Type B pancreatic cell (in vitro differentiated cells): ENCODE data around the gene FAM131A. TPM values are rescaled to one million over a fixed set of nuclear protein-coding genes. Genes with fewer than 3 reads are reported as not detected.

Experiments
- DNase-seq: peaks from one replicate; pipeline ENCODE4 v3.0.0; 2021; ENCODE audit warnings: mixed read lengths; ENCODE audit not compliant: unreplicated experiment; ENCODE audit errors: extremely low spot score
- H3K27ac Mint-ChIP-seq: 2 replicates; pipeline ENCODE4 v1.8.0; 2021; ENCODE audit warnings: mild to moderate bottlenecking, mixed read lengths
- H3K27me3 Mint-ChIP-seq: 2 replicates; pipeline ENCODE4 v1.8.0; 2021; ENCODE audit warnings: mixed read lengths
- H3K36me3 Mint-ChIP-seq: 2 replicates; pipeline ENCODE4 v1.8.0; 2021; ENCODE audit warnings: mixed read lengths
- H3K4me1 Mint-ChIP-seq: one replicate; pipeline ENCODE4 v1.8.0; 2021; ENCODE audit warnings: mixed read lengths; ENCODE audit not compliant: unreplicated experiment
- H3K4me3 Mint-ChIP-seq: 2 replicates; pipeline ENCODE4 v1.8.0; 2021; ENCODE audit warnings: mild to moderate bottlenecking, mixed read lengths
- H3K9me3 Mint-ChIP-seq: 2 replicates; pipeline ENCODE4 v1.8.0; 2021; ENCODE audit warnings: mixed read lengths
- total RNA-seq: library from RNA; stranded (reverse); gene quantifications from 2 replicates; pipeline ENCODE4 v1.2.1, GENCODE V29; 2021; ENCODE audit warnings: low replicate concordance
- TF ChIP-seq, protein P1 (sequence below): fragments of 200-600 bp; sonication (generic); conservative IDR thresholded peaks from 2 replicates; pipeline ENCODE4 v1.5.0; 2021; ENCODE audit warnings: antibody characterized with exemption, mild to moderate bottlenecking

Gene FAM131A
- total RNA-seq, 1 donor from 2014 or later, result 18.3 TPM

DNA sequence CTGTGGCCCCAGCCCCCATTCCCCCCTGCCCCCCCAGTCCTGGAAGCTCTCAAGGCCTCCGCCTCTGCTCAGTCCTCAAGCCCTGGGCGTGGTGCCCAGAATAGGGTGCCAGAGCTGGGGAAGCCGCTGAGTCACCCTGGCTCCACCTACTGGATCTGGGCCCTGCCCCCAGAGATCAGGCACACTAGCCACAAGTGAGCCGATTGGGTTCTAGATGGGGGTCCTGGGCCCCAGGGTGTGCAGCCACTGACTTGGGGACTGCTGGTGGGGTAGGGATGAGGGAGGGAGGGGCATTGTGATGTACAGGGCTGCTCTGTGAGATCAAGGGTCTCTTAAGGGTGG is 17.3 kb upstream of the FAM131A start:
- peaks cover 27% of the 10 kb centered on the region for H3K4me1 Mint-ChIP-seq
- no peak overlapping the region for H3K4me3 Mint-ChIP-seq
- peak overlapping the region; percentile 94 for H3K27ac Mint-ChIP-seq
- no peaks in the 10 kb centered on the region for H3K27me3 Mint-ChIP-seq
- TF ChIP-seq, protein P1, sequence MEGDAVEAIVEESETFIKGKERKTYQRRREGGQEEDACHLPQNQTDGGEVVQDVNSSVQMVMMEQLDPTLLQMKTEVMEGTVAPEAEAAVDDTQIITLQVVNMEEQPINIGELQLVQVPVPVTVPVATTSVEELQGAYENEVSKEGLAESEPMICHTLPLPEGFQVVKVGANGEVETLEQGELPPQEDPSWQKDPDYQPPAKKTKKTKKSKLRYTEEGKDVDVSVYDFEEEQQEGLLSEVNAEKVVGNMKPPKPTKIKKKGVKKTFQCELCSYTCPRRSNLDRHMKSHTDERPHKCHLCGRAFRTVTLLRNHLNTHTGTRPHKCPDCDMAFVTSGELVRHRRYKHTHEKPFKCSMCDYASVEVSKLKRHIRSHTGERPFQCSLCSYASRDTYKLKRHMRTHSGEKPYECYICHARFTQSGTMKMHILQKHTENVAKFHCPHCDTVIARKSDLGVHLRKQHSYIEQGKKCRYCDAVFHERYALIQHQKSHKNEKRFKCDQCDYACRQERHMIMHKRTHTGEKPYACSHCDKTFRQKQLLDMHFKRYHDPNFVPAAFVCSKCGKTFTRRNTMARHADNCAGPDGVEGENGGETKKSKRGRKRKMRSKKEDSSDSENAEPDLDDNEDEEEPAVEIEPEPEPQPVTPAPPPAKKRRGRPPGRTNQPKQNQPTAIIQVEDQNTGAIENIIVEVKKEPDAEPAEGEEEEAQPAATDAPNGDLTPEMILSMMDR, result no peak
- DNase-seq, result no peak
- H3K36me3 Mint-ChIP-seq, result peaks cover 47% of the 10 kb centered on the region
- H3K9me3 Mint-ChIP-seq, result no peaks in the 10 kb centered on the region

DNA sequence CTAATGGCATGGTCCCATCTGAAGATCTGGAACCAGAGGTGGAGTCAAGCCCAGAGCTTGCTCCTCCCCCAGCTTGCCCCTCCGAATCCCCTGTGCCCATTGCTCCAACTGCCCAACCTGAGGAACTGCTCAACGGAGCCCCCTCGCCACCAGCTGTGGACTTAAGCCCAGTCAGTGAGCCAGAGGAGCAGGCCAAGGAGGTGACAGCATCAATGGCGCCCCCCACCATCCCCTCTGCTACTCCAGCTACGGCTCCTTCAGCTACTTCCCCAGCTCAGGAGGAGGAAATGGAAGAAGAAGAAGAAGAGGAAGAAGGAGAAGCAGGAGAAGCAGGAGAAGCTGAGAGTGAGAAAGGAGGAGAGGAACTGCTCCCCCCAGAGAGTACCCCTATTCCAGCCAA is 15.7 kb upstream of the FAM131A start:
- Mint-ChIP-seq H3K27me3 (no peaks in the 10 kb centered on the region), H3K9me3 (no peaks in the 10 kb centered on the region), H3K27ac (no peak overlapping the region), H3K36me3 (peaks cover 50% of the 10 kb centered on the region), H3K4me3 (no peak overlapping the region), H3K4me1 (peaks cover 19% of the 10 kb centered on the region)
- TF ChIP-seq, protein P1, result no peak
- no peak for DNase-seq

DNA sequence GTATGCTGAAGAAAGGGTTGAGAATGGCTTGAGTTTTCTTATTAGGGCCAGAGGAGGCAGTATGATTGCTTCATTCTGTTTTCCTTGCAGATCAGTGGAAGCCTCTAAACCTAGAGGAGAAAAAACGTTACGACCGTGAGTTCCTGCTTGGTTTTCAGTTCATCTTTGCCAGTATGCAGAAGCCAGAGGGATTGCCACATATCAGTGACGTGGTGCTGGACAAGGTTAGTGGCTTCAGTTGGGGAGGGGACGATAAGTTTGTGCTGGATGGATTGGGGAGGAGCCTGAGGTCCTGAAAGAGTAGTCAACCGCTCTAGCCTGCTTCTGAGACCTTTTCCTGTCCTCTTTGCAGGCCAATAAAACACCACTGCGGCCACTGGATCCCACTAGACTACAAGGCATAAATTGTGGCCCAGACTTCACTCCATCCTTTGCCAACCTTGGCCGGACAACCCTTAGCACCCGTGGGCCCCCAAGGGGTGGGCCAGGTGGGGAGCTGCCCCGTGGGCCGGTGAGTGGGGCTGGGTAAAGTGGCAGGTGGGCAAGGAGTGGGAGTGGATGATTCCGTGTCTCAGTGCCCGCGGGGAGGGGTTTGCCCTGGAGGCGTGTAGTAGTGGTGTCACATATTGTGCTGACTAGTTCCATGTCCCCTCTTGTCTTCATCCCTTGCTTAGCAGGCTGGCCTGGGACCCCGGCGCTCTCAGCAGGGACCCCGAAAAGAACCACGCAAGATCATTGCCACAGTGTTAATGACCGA is 14.5 kb upstream of the FAM131A start:
- H3K27me3 Mint-ChIP-seq, result no peaks in the 10 kb centered on the region
- H3K4me3 Mint-ChIP-seq, result no peak overlapping the region
- H3K4me1 Mint-ChIP-seq, result peaks cover 7% of the 10 kb centered on the region
- DNase-seq, result no peak
- TF ChIP-seq, protein P1, result no peak
- H3K36me3 Mint-ChIP-seq, result peaks cover 44% of the 10 kb centered on the region
- no peaks in the 10 kb centered on the region for H3K9me3 Mint-ChIP-seq
- peak overlapping the region; percentile 16 for H3K27ac Mint-ChIP-seq

DNA sequence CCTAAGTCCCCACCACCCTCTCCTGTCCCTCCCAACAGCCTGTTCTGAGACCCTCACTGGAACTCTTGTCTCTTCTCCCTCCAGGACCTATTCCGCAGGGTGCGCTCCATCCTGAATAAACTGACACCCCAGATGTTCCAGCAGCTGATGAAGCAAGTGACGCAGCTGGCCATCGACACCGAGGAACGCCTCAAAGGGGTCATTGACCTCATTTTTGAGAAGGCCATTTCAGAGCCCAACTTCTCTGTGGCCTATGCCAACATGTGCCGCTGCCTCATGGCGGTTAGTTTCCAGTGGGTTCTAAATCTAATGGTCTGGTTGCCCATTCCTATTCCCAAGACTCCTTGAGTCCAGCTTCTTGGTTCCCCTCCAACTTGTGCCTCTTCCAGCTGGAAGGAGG is 13.7 kb upstream of the FAM131A start:
- Mint-ChIP-seq H3K27me3 (no peaks in the 10 kb centered on the region), H3K36me3 (peaks cover 45% of the 10 kb centered on the region), H3K9me3 (no peaks in the 10 kb centered on the region), H3K4me3 (no peak overlapping the region), H3K4me1 (peaks cover 3% of the 10 kb centered on the region), H3K27ac (no peak overlapping the region)
- DNase-seq, result no peak
- TF ChIP-seq, protein P1, result no peak

DNA sequence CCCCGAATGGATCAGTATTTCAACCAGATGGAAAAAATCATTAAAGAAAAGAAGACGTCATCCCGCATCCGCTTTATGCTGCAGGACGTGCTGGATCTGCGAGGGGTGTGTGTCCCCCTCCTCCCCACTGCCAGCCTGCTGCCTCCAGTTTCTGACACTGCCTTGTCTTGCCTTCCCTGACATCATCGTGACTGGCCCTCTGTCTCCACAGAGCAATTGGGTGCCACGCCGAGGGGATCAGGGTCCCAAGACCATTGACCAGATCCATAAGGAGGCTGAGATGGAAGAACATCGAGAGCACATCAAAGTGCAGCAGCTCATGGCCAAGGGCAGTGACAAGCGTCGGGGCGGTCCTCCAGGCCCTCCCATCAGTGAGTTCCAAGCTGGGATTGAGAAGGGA is 12.1 kb upstream of the FAM131A start:
- H3K27ac Mint-ChIP-seq, result peak overlapping the region; percentile 46

More for the DNA sequence above, 12.1 kb upstream of the FAM131A start:
- Mint-ChIP-seq H3K9me3 (no peaks in the 10 kb centered on the region), H3K27me3 (no peaks in the 10 kb centered on the region), H3K4me1 (no peaks in the 10 kb centered on the region), H3K36me3 (peaks cover 52% of the 10 kb centered on the region), H3K4me3 (no peak overlapping the region)
- TF ChIP-seq, protein P1, result no peak
- DNase-seq, result no peak
